OCI-LY3 (cell line): Measurements from ENCODE around the gene TIPARP.
A peak's percentile ranks its signal among the peaks of the same experiment; 100 is the strongest.

Experiments
- H2AFZ ChIP-seq: fragments of 200-600, 300-600 bp; shearing (Covaris generic); 2 replicates; pipeline ENCODE4 v1.6.0; 2014; ENCODE audit warnings: antibody characterized with exemption, low read depth, low read length
- H3K27ac ChIP-seq: fragments of 200-600, 300-600 bp; sonication (generic); 2 replicates; pipeline ENCODE4 v1.5.1; 2014; ENCODE audit warnings: mild to moderate bottlenecking, low read length, moderate library complexity, mixed read lengths
- H3K27me3 ChIP-seq: fragments of 200-600, 300-600 bp; sonication (generic); 2 replicates; pipeline ENCODE4 v1.6.1; 2014; ENCODE audit warnings: low read depth, low read length, mixed read lengths
- H3K36me3 ChIP-seq: fragments of 200-600, 300-600 bp; sonication (generic); replicated peaks from 2 replicates; pipeline ENCODE3; 2014; ENCODE audit warnings: low read depth, low read length, mixed read lengths
- H3K4me1 ChIP-seq: fragments of 300-600, 200-600 bp; sonication (generic); 2 replicates; pipeline ENCODE4 v1.6.1; 2014; ENCODE audit warnings: low read length, mixed read lengths
- H3K4me2 ChIP-seq: fragments of 200-600, 300-600 bp; sonication (generic); 2 replicates; pipeline ENCODE4 v1.6.1; 2014; ENCODE audit warnings: low read length, mixed read lengths
- H3K4me3 ChIP-seq: fragments of 300-600, 200-600 bp; sonication (generic); 2 replicates; pipeline ENCODE4 v1.5.1; 2014; ENCODE audit warnings: antibody characterized with exemption, mild to moderate bottlenecking, low read length, moderate library complexity
- H3K79me2 ChIP-seq: fragments of 300-600, 200-600 bp; shearing (Covaris generic); 2 replicates; pipeline ENCODE4 v1.6.1; 2014; ENCODE audit warnings: mild to moderate bottlenecking, low read length, mixed read lengths
- H3K9ac ChIP-seq: fragments of 300-600, 200-600 bp; shearing (Covaris generic); 2 replicates; pipeline ENCODE4 v1.6.0; 2014; ENCODE audit warnings: mild to moderate bottlenecking, low read length, moderate library complexity
- H3K9me3 ChIP-seq: fragments of 200-600, 300-600 bp; shearing (Covaris generic); 2 replicates; pipeline ENCODE4 v1.6.1; 2014; ENCODE audit warnings: low read length, mixed read lengths; ENCODE audit not compliant: insufficient read depth
- H4K20me1 ChIP-seq: fragments of 200-600, 300-600 bp; sonication (generic); 2 replicates; pipeline ENCODE4 v1.6.1; 2016; ENCODE audit warnings: low read length, mixed read lengths; ENCODE audit not compliant: insufficient read depth
- EZH2phosphoT487 ChIP-seq: fragments of 200-600 bp; shearing (Covaris generic); IDR thresholded peaks from 2 replicates; pipeline ENCODE4 v1.6.1; 2018; ENCODE audit warnings: antibody characterized with exemption, mixed run types, low read depth
- TF ChIP-seq, protein P1 (sequence below): fragments of 200-600, 300-600 bp; sonication (generic); IDR thresholded peaks from 2 replicates; pipeline ENCODE4 v1.5.1; 2014; ENCODE audit warnings: antibody characterized with exemption, low read length, low read depth

Gene TIPARP

DNA sequence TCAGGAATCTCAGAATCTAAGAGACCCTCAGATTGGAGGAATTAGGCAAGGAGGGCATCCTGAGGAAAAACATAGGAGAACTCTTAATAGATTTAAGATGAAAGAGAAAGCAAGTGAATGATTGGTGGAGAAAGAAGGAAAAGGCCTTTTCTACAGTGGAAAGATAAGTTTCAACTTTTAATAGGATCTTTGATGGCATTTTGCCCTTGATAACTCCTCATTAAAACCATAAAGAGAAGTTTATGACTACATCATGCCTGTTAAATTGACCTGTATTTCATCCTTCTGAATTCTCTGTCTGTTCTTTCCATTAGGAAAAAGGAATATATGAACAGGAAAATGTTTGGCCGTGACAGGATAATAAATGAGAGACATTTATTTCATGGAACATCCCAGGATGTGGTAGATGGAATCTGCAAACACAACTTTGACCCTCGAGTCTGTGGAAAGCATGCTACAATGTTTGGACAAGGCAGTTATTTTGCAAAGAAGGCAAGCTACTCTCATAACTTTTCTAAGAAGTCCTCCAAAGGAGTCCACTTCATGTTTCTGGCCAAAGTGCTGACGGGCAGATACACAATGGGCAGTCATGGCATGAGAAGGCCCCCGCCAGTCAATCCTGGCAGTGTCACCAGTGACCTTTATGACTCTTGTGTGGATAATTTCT lies 30.1 kb downstream of the TIPARP start:
- peaks cover 48% of the 10 kb centered on the region for H3K36me3 ChIP-seq
- TF ChIP-seq, protein P1, sequence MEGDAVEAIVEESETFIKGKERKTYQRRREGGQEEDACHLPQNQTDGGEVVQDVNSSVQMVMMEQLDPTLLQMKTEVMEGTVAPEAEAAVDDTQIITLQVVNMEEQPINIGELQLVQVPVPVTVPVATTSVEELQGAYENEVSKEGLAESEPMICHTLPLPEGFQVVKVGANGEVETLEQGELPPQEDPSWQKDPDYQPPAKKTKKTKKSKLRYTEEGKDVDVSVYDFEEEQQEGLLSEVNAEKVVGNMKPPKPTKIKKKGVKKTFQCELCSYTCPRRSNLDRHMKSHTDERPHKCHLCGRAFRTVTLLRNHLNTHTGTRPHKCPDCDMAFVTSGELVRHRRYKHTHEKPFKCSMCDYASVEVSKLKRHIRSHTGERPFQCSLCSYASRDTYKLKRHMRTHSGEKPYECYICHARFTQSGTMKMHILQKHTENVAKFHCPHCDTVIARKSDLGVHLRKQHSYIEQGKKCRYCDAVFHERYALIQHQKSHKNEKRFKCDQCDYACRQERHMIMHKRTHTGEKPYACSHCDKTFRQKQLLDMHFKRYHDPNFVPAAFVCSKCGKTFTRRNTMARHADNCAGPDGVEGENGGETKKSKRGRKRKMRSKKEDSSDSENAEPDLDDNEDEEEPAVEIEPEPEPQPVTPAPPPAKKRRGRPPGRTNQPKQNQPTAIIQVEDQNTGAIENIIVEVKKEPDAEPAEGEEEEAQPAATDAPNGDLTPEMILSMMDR, result no peak
- TF ChIP-seq EZH2phosphoT487, result no peak
- H4K20me1 ChIP-seq, result peaks cover 11% of the 10 kb centered on the region

DNA sequence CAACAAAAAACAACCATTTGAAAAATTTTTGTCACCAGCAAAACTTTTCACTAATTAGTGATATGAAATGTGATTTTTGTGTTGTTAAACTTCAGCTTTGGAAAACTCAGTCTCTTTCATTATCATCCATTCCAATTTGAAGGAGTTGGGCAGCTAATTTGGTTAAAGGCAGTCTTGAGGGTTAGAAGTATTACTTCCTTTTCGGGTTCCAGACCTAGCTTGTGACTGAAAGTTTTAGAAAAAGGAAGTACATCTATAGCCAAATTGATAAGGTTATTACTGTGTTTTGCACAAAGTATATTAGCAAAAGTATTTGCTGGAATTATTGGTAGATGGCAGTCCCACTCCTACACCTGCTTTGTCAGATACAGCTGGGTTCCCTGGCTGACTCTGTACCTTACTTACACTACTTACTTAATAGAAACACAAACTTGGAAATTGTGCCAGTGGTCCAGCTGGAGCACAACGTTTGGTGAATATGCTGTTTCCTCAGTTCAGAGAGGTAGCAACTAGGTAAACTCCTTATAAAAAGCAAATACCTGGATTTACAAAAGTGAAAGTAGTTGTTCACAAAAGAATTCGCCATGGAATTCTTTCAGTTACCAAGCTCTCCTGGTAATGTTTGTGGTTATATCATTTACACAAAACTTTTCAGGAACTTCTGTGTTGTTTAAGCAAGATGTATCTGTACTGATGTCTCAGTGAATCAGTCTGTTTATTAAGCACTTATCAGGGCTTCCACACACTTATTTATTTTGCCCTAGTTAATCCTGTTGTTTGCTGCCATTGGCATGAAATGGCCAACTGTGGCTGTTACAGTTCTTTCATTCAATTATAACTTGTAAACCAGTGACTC lies 31.6 kb downstream of the TIPARP start:
- Histone ChIP-seq H3K4me3 (peak overlapping the region; percentile 57), H3K9ac (peak overlapping the region; percentile 44), H3K27me3 (no peaks in the 10 kb centered on the region), H3K36me3 (peaks cover 53% of the 10 kb centered on the region), H3K9me3 (no peaks in the 10 kb centered on the region), H4K20me1 (peaks cover 8% of the 10 kb centered on the region; the same call in 1 of the 2 replicates), H3K79me2 (peaks cover 15% of the 10 kb centered on the region), H3K4me1 (peaks cover 32% of the 10 kb centered on the region), H3K4me2 (peak overlapping the region; percentile 81), H2AFZ (no peak overlapping the region), H3K27ac (peak overlapping the region; percentile 88)
- TF ChIP-seq, protein P1, result no peak
- TF ChIP-seq EZH2phosphoT487, result no peak

More for the DNA sequence above, 30.1 kb downstream of the TIPARP start:
- no peaks in the 10 kb centered on the region for H3K9me3 ChIP-seq
- peaks cover 32% of the 10 kb centered on the region for H3K4me1 ChIP-seq
- H3K27ac ChIP-seq, result peak overlapping the region; percentile 88
- H3K4me3 ChIP-seq, result no peak overlapping the region
- no peak overlapping the region for H2AFZ ChIP-seq
- no peak overlapping the region for H3K9ac ChIP-seq
- H3K79me2 ChIP-seq, result peaks cover 15% of the 10 kb centered on the region
- H3K4me2 ChIP-seq, result no peak overlapping the region
- H3K27me3 ChIP-seq, result no peaks in the 10 kb centered on the region

DNA sequence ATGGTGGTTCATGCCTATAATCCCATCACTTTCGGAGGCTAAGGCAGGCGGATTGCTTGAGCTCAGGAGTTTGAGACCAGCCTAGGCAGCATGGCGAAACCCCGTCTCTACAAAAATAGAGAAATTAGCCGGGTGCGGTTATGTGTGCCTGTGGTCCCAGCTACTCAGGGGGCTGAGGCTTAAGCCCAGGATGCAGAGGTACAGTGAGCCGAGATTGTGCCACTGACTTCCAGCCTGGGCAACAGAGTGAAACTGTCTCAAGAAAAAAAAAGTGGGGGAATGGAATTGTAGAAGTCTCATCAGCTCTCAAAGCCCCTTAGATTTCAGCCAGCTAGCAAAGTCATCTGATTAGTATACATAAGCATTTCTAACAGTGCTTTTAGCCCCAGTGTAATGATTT lies 33.2 kb downstream of the TIPARP start:
- Histone ChIP-seq H4K20me1 (peaks cover 3% of the 10 kb centered on the region; the same call in 1 of the 2 replicates), H3K9ac (no peak overlapping the region), H3K9me3 (no peaks in the 10 kb centered on the region), H2AFZ (no peak overlapping the region), H3K27me3 (no peaks in the 10 kb centered on the region), H3K4me1 (peaks cover 26% of the 10 kb centered on the region), H3K4me2 (no peak overlapping the region), H3K79me2 (peaks cover 7% of the 10 kb centered on the region), H3K36me3 (peaks cover 55% of the 10 kb centered on the region), H3K4me3 (no peak overlapping the region), H3K27ac (no peak overlapping the region)
- TF ChIP-seq EZH2phosphoT487, result no peak
- TF ChIP-seq, protein P1, result no peak

DNA sequence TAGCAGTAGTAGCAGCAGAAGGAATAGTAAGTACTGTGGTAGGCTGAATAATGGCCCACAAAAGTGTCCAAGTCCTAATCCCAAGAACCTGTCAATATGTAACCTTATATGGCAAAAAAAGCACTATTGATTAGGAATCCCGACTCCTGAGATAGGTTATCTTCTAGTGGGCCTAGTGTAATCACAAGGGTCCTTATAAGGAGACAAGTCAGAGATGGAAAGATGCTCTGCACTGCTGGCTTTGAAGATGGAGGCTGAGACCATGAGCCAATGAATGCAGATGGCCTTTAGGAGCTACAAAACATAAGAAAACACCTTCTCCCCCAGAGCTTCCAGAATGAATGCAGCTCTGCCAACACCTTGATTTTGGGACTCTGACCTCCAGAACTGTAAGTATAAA lies 36.0 kb downstream of the TIPARP start:
- Histone ChIP-seq H3K4me1 (peaks cover 14% of the 10 kb centered on the region), H3K4me3 (no peak overlapping the region), H3K27ac (no peak overlapping the region), H3K27me3 (no peaks in the 10 kb centered on the region), H3K9me3 (no peaks in the 10 kb centered on the region), H3K36me3 (peaks cover 50% of the 10 kb centered on the region), H2AFZ (no peak overlapping the region), H3K9ac (no peak overlapping the region), H3K79me2 (peaks cover 7% of the 10 kb centered on the region), H3K4me2 (no peak overlapping the region), H4K20me1 (no peaks in the 10 kb centered on the region)
- TF ChIP-seq, protein P1, result no peak
- no peak for TF ChIP-seq EZH2phosphoT487
